ENCODE data around the gene RBM4. TPM values are rescaled to one million over a fixed set of nuclear protein-coding genes. Genes with fewer than 3 reads are reported as not detected.

RBM4 gene
- total RNA-seq, 1 experiment from 2014 or later: 245 TPM

GRCh38 chr11:66685276-66686099 lies 47.0 kb downstream of the RBM4 start:
- ChIA-PET CTCF (interaction anchor here (0.5 kb wide), 1 partner anchor 8 kb away, joined by 4 read pairs; the partner anchor contains the start of gene RBM4B), POLR2A (ENCODE audit: low non-redundant PET) (no interaction called here)
- Histone ChIP-seq H3K9me3 (ENCODE audit: low read depth, low read length, poor library complexity, severe bottlenecking) (no peaks in the 10 kb centered on the region), H3K27me3 (replicated peaks; ENCODE audit: insufficient read depth, low read depth, low read length, poor library complexity) (no peaks in the 10 kb centered on the region), H3K27ac (ENCODE audit: low read depth, low read length, poor library complexity, severe bottlenecking) (no peak overlapping the region), H3K4me3 (ENCODE audit: low read depth, low read length, poor library complexity, severe bottlenecking) (no peak overlapping the region), H3K4me1 (ENCODE audit: insufficient read depth, low read length, poor library complexity, severe bottlenecking) (no peaks in the 10 kb centered on the region), H3K36me3 (ENCODE audit: insufficient read depth, low read length, poor library complexity, severe bottlenecking) (peaks cover 3% of the 10 kb centered on the region)
- TF ChIP-seq CTCF (conservative IDR thresholded peaks at IDR 0.05; ENCODE audit: low read depth, low read length): no peak
- no TSS peak for BruUV-seq (replicated peaks)
- no peak for DNase-seq (ENCODE audit: low spot score)
- intact Hi-C loops (cut with micrococcal nuclease; ENCODE audit: unreplicated experiment): no loop called here

GRCh38 chr11:66686100-66686785 lies 47.7 kb downstream of the RBM4 start:
- H3K36me3 ChIP-seq (ENCODE audit: insufficient read depth, low read length, poor library complexity, severe bottlenecking): peaks cover 3% of the 10 kb centered on the region
- intact Hi-C loops (cut with micrococcal nuclease; ENCODE audit: unreplicated experiment): no loop called here
- no peak for DNase-seq (ENCODE audit: low spot score)
- H3K27ac ChIP-seq (ENCODE audit: low read depth, low read length, poor library complexity, severe bottlenecking): no peak overlapping the region
- H3K4me1 ChIP-seq (ENCODE audit: insufficient read depth, low read length, poor library complexity, severe bottlenecking): no peaks in the 10 kb centered on the region
- TF ChIP-seq CTCF (conservative IDR thresholded peaks at IDR 0.05; ENCODE audit: low read depth, low read length): no peak
- TF ChIP-seq EZH2 (IDR thresholded peaks at IDR 0.05; ENCODE audit: borderline replicate concordance, low read depth, low read length, poor library complexity, severe bottlenecking): no peak
- ChIA-PET POLR2A (ENCODE audit: low non-redundant PET) (no interaction called here), CTCF (interaction anchor here (0.5 kb wide), 1 partner anchor 9 kb away, joined by 4 read pairs; the partner anchor contains the start of gene RBM4B)
- BruUV-seq (replicated peaks): no TSS peak
- no peaks in the 10 kb centered on the region for H3K9me3 ChIP-seq (ENCODE audit: low read depth, low read length, poor library complexity, severe bottlenecking)
- H3K4me3 ChIP-seq (ENCODE audit: low read depth, low read length, poor library complexity, severe bottlenecking): no peak overlapping the region
- H3K27me3 ChIP-seq (replicated peaks; ENCODE audit: insufficient read depth, low read depth, low read length, poor library complexity): no peaks in the 10 kb centered on the region

- no peak for DNase-seq (ENCODE audit: low spot score)
- POLR2A ChIA-PET (ENCODE audit: low non-redundant PET): no interaction called here
- no peak for TF ChIP-seq CTCF (conservative IDR thresholded peaks at IDR 0.05; ENCODE audit: low read depth, low read length)
- no peak overlapping the region for H3K4me3 ChIP-seq (ENCODE audit: low read depth, low read length, poor library complexity, severe bottlenecking)
- H3K27ac ChIP-seq (ENCODE audit: low read depth, low read length, poor library complexity, severe bottlenecking): no peak overlapping the region
- no peaks in the 10 kb centered on the region for H3K9me3 ChIP-seq (ENCODE audit: low read depth, low read length, poor library complexity, severe bottlenecking)
- no peaks in the 10 kb centered on the region for H3K27me3 ChIP-seq (replicated peaks; ENCODE audit: insufficient read depth, low read depth, low read length, poor library complexity)
- no TSS peak for BruUV-seq (replicated peaks)
- peaks cover 3% of the 10 kb centered on the region for H3K36me3 ChIP-seq (ENCODE audit: insufficient read depth, low read length, poor library complexity, severe bottlenecking)
- H3K4me1 ChIP-seq (ENCODE audit: insufficient read depth, low read length, poor library complexity, severe bottlenecking): no peaks in the 10 kb centered on the region
- intact Hi-C loops (cut with micrococcal nuclease; ENCODE audit: unreplicated experiment): no loop called here
- CTCF ChIA-PET: no interaction called here
These were observed 48.6 kb downstream of the RBM4 start for GRCh38 chr11:66686801-66687750.
